ENCODE data around the gene DCPS. TPM values are rescaled to one million over a fixed set of nuclear protein-coding genes. Genes with fewer than 3 reads are reported as not detected.

The DCPS gene
- total RNA-seq, 1 donor, result 10.4 TPM

GRCh38 chr11:126339863-126340434, 36.1 kb downstream of the DCPS start:
- no peak overlapping the region for H3K4me3 ChIP-seq (ENCODE audit: low read depth, low read length)
- DNase-seq (ENCODE audit: low read depth), result peak; percentile 86
- TF ChIP-seq CTCF (IDR thresholded peaks at IDR 0.05; ENCODE audit: insufficient read depth, low read depth, low read length), result no peak

- DNase-seq (ENCODE audit: low read depth), result no peak
- no peak for TF ChIP-seq CTCF (IDR thresholded peaks at IDR 0.05; ENCODE audit: insufficient read depth, low read depth, low read length)
- H3K4me3 ChIP-seq (ENCODE audit: low read depth, low read length), result no peak overlapping the region
Measured at GRCh38 chr11:126340960-126341606, 37.2 kb downstream of the DCPS start.

- no peak for TF ChIP-seq CTCF (IDR thresholded peaks at IDR 0.05; ENCODE audit: insufficient read depth, low read depth, low read length)
- H3K4me3 ChIP-seq (ENCODE audit: low read depth, low read length), result no peak overlapping the region
- peak; percentile 87 for DNase-seq (ENCODE audit: low read depth)
Measured at GRCh38 chr11:126341760-126342161, 37.9 kb downstream of the DCPS start.

- no peak for DNase-seq (ENCODE audit: low read depth)
- TF ChIP-seq CTCF (IDR thresholded peaks at IDR 0.05; ENCODE audit: insufficient read depth, low read depth, low read length), result no peak
- H3K4me3 ChIP-seq (ENCODE audit: low read depth, low read length), result no peak overlapping the region
Measured at GRCh38 chr11:126343051-126343450, 39.2 kb downstream of the DCPS start.

- no peak for DNase-seq (ENCODE audit: low read depth)
Measured at GRCh38 chr11:126344141-126345080, 40.6 kb downstream of the DCPS start.

GRCh38 chr11:126345283-126345682, 41.4 kb downstream of the DCPS start:
- no peak for DNase-seq (ENCODE audit: low read depth)
- H3K4me3 ChIP-seq (ENCODE audit: low read depth, low read length), result no peak overlapping the region
- no peak for TF ChIP-seq CTCF (IDR thresholded peaks at IDR 0.05; ENCODE audit: insufficient read depth, low read depth, low read length)

More at GRCh38 chr11:126344141-126345080, 40.6 kb downstream of the DCPS start:
- H3K4me3 ChIP-seq (ENCODE audit: low read depth, low read length), result no peak overlapping the region
- no peak for TF ChIP-seq CTCF (IDR thresholded peaks at IDR 0.05; ENCODE audit: insufficient read depth, low read depth, low read length)
